ENCODE results near the gene DMXL2.

DNA sequence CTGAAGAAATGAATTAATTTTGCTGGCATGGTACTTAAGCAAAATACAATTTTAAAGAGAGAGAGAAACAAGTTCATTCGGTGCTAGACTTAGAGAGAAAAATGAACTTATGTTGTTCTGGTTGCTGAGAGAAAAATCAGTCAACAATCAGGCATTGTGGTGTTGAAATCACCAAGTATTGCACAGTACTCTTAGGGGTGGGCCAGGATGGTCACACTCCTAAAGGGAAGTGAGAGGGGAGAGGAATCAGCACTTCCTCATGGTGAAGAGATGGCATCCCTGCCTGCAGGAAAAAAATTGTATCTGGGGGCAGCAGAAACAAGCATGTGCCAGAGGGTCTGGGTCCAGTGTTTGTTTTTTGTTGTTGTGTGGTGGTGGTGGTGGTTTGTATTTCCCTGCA, 7.0 kb upstream of the DMXL2 start:
- no peak for TF ChIP-seq CTCF (conservative IDR thresholded peaks at IDR 0.05)
- no peak for TF ChIP-seq ZFX (IDR thresholded peaks at IDR 0.05)
